IMR-90 (cell line): ENCODE measurements around the gene HDHD3. TPM values are rescaled to one million over a fixed set of nuclear protein-coding genes. Genes with fewer than 3 reads are reported as not detected.

Source experiments
- ATAC-seq: fragments of 200-7000 bp; cut with Tn5 transposase; 2 replicates; pipeline ENCODE4 v1.9.1; 2020; ENCODE audit warnings: low read depth, mild to moderate bottlenecking, moderate library complexity
- BruUV-seq: library from RNA; stranded (reverse); fragments of 400-500 nt; replicated peaks from 2 replicates; lab custom pipeline; 2021; lab: Mats Ljungman, UMichigan
- CTCF ChIA-PET: fragments of 300-600 bp; formaldehyde crosslinking; extraction: SDS; loops from one replicate; lab custom pipeline; 2021; ENCODE audit warnings: antibody characterized with exemption; lab: Yijun Ruan, JAX
- POLR2A ChIA-PET: fragments of 300-600 bp; sonication (Branson Sonifier 250); formaldehyde crosslinking; loops from one replicate; lab custom pipeline; 2022; ENCODE audit warnings: antibody characterized with exemption; ENCODE audit not compliant: unreplicated experiment; lab: Charles Lee
- DNase-seq: peaks from one replicate; pipeline ENCODE4 v3.0.0; 2013
- H2AFZ ChIP-seq: replicated peaks from 2 replicates; pipeline ENCODE3; 2013; ENCODE audit warnings: low read length, mild to moderate bottlenecking; ENCODE audit not compliant: poor library complexity
- H2AK5ac ChIP-seq: 2 replicates; pipeline ENCODE4 v1.6.1; 2013; ENCODE audit warnings: low read depth, low read length, inconsistent platforms
- H2AK9ac ChIP-seq: replicated peaks from 2 replicates; pipeline ENCODE3; 2013; ENCODE audit warnings: mild to moderate bottlenecking, low read depth, low read length, moderate library complexity; ENCODE audit not compliant: poor library complexity
- H2BK120ac ChIP-seq: 2 replicates; pipeline ENCODE4 v1.6.1; 2013; ENCODE audit warnings: low read depth, low read length, inconsistent platforms
- H2BK15ac ChIP-seq: 3 replicates; pipeline ENCODE4 v1.6.1; 2013; ENCODE audit warnings: low read depth, low read length, inconsistent platforms
- H2BK20ac ChIP-seq: 2 replicates; pipeline ENCODE4 v1.6.1; 2013; ENCODE audit warnings: low read depth, mild to moderate bottlenecking, inconsistent platforms, low read length, moderate library complexity
- H2BK5ac ChIP-seq: 2 replicates; pipeline ENCODE4 v1.6.1; 2013; ENCODE audit warnings: mild to moderate bottlenecking, low read depth, low read length, inconsistent platforms; ENCODE audit not compliant: poor library complexity, severe bottlenecking
- H3K14ac ChIP-seq: replicated peaks from 2 replicates; pipeline ENCODE4 v1.6.1; 2013; ENCODE audit warnings: low read depth, low read length, inconsistent platforms
- H3K18ac ChIP-seq: 2 replicates; pipeline ENCODE4 v1.6.1; 2013; ENCODE audit warnings: low read depth, low read length, control low read depth
- H3K23ac ChIP-seq: 2 replicates; pipeline ENCODE4 v1.6.1; 2013; ENCODE audit warnings: low read depth, low read length, inconsistent platforms
- H3K27ac ChIP-seq: 2 replicates; pipeline ENCODE4 v1.5.1; 2013; ENCODE audit warnings: mild to moderate bottlenecking, control low read depth, low read length; ENCODE audit not compliant: insufficient read depth
- H3K27me3 ChIP-seq: 2 replicates; pipeline ENCODE4 v1.6.1; 2013; ENCODE audit warnings: low read length; ENCODE audit not compliant: control insufficient read depth, insufficient read depth
- H3K36me3 ChIP-seq: 2 replicates; pipeline ENCODE4 v1.6.1; 2013; ENCODE audit warnings: low read length, mixed read lengths; ENCODE audit not compliant: control insufficient read depth, insufficient read depth
- H3K4ac ChIP-seq: 2 replicates; pipeline ENCODE4 v1.6.1; 2013; ENCODE audit warnings: low read depth, low read length, inconsistent platforms
- H3K4me1 ChIP-seq: 2 replicates; pipeline ENCODE4 v1.6.1; 2013; ENCODE audit warnings: low read length, mixed read lengths; ENCODE audit not compliant: control insufficient read depth, insufficient read depth
- H3K4me2 ChIP-seq: 2 replicates; pipeline ENCODE4 v1.6.1; 2013; ENCODE audit warnings: low read depth, mild to moderate bottlenecking, control low read depth, low read length, moderate library complexity
- H3K4me3 ChIP-seq: 2 replicates; pipeline ENCODE4 v1.5.1; 2013; ENCODE audit warnings: low read depth, mild to moderate bottlenecking, control low read depth, low read length, moderate library complexity; ENCODE audit not compliant: insufficient read depth
- H3K56ac ChIP-seq: 2 replicates; pipeline ENCODE4 v1.6.1; 2013; ENCODE audit warnings: low read length, inconsistent platforms; ENCODE audit not compliant: insufficient read depth; ENCODE audit errors: extremely low read depth
- H3K79me1 ChIP-seq, 2 experiments: 2 replicates each; pipeline ENCODE4 v1.6.1; 2013; ENCODE audit warnings: low read length in 2 of 2, inconsistent platforms in 1 of 2, low read depth in 1 of 2
- H3K9ac ChIP-seq: 2 replicates; pipeline ENCODE4 v1.6.1; 2013; ENCODE audit warnings: low read depth, low read length, control low read depth
- H3K9me1 ChIP-seq: 2 replicates; pipeline ENCODE4 v1.6.1; 2013; ENCODE audit warnings: low read length, inconsistent platforms; ENCODE audit not compliant: insufficient read depth
- H3K9me3 ChIP-seq: 2 replicates; pipeline ENCODE4 v1.6.1; 2013; ENCODE audit warnings: low read length; ENCODE audit not compliant: control insufficient read depth, insufficient read depth
- H4K20me1 ChIP-seq: 2 replicates; pipeline ENCODE4 v1.6.1; 2013; ENCODE audit warnings: low read length, inconsistent platforms; ENCODE audit not compliant: insufficient read depth
- H4K5ac ChIP-seq: 2 replicates; pipeline ENCODE4 v1.6.1; 2013; ENCODE audit warnings: mild to moderate bottlenecking, low read depth, low read length, control low read depth
- H4K8ac ChIP-seq, 2 experiments: 2 replicates each; pipeline ENCODE4 v1.6.1; 2013; ENCODE audit warnings: low read depth in 2 of 2, low read length in 2 of 2, control low read depth in 1 of 2, inconsistent platforms in 1 of 2
- H4K91ac ChIP-seq: 2 replicates; pipeline ENCODE4 v1.6.1; 2013; ENCODE audit warnings: low read depth, low read length, inconsistent platforms; ENCODE audit not compliant: insufficient read depth
- CHD1 ChIP-seq: IDR thresholded peaks from 2 replicates; pipeline ENCODE4 v1.6.1; 2012; ENCODE audit warnings: low read depth, low read length, improper control_type of control experiment
- FOS ChIP-seq: fragments of 150-350 bp; IDR thresholded peaks from 2 replicates; pipeline ENCODE4 v1.6.1; 2016; ENCODE audit warnings: low read depth, low read length
- whole genome bisulfite sequencing, 2 experiments: methylation state at CpG; one replicate each; pipeline versions ENCODE4 v1.1.5 to v1.1.7; 2013; ENCODE audit warnings: missing lambda C conversion rate in 2 of 2; ENCODE audit not compliant: insufficient read length in 1 of 2; ENCODE audit errors: extremely low coverage in 2 of 2; 5-methylcytosine and 5-hydroxymethylcytosine counted together
- dilution Hi-C: fragments of 300-500 bp; cut with HindIII; formaldehyde crosslinking; loops from one replicate; pipeline ENCODE4 v1.14.3; 2018; ENCODE audit warnings: low sequenced_read_pairs; ENCODE audit not compliant: unreplicated experiment
- in situ Hi-C: fragments of 300-500 bp; cut with MboI; formaldehyde crosslinking; loops from 3 replicates; pipeline ENCODE4 v1.14.3; 2019; ENCODE audit warnings: low sequenced_read_pairs, inconsistent platforms, mixed read lengths
- intact Hi-C: fragments of 100-400 bp; cut with micrococcal nuclease; formaldehyde crosslinking; loops from 2 replicates; pipeline ENCODE4 v1.10.0; 2022
- polyA plus RNA-seq, 3 experiments: library from polyadenylated mRNA; depleted of rRNA; stranded (reverse); fragments of >200 nt; gene quantifications; 2 replicates each; pipeline ENCODE4 v1.2.3, GENCODE V29; 2012; ENCODE audit warnings: low replicate concordance in 1 of 3
- total RNA-seq: library from RNA; depleted of rRNA; stranded (reverse); fragments of >200 nt; gene quantifications from 2 replicates; pipeline ENCODE4 v1.2.3, GENCODE V29; 2012
- TF ChIP-seq, protein P1 (sequence below): fragments of 150-350 bp; IDR thresholded peaks from 2 replicates; pipeline ENCODE4 v1.6.1; 2016; ENCODE audit warnings: low read depth, mild to moderate bottlenecking, low read length, moderate library complexity, borderline replicate concordance

Gene HDHD3
- total and polyA plus RNA-seq, 2 of the 4 experiments (the other 2 are of a cell fraction): 7.0 to 8.6 TPM

DNA sequence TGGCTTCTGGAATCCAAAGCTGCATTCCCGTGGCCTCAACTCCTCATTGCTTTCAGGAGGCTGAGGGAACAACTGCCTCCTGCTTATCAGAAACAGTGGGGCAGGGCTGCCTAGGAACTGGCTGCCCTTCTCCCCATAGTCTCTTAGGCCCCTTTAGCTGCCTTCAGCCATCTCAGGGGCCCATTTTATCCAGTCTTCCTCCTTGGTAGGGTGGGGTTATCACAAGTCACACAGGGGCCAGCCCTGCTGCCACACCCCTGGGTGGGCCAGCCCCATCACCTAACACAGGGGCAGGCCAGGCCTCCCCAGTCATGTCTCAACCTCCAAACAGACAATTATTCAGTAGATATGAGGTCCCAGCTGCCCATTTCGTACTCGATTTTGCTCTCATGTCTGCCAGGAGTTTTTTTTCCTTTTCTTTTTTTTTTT is 20.4 kb upstream of the HDHD3 start:
- Histone ChIP-seq H2BK120ac (no peak overlapping the region), H2BK5ac (no peak overlapping the region), H3K4me1 (peaks cover 8% of the 10 kb centered on the region), H3K36me3 (peaks cover 6% of the 10 kb centered on the region; the same call in 1 of the 2 replicates), H3K27ac (no peak overlapping the region), H3K27me3 (no peaks in the 10 kb centered on the region), H3K9me3 (no peaks in the 10 kb centered on the region), H4K8ac (no peak overlapping the region), H2AFZ (no peak overlapping the region), H2AK5ac (peak overlapping the region; percentile 51; the same call in 1 of the 2 replicates), H3K4ac (0 out of 2 replicates have a peak overlapping the region, but pooled peaks have one; percentile 7), H3K18ac (no peak overlapping the region), H4K20me1 (no peaks in the 10 kb centered on the region), H3K56ac (no peak overlapping the region), H3K4me3 (no peak overlapping the region), H3K23ac (no peak overlapping the region), H3K79me1 (peaks cover 20 to 35% of the 10 kb centered on the region in 2 experiments), H2BK20ac (no peak overlapping the region), H2BK15ac (no peak overlapping the region), H2AK9ac (no peak overlapping the region), H3K9ac (no peak overlapping the region), H3K14ac (no peak overlapping the region), H3K4me2 (no peak overlapping the region), H4K5ac (no peak overlapping the region), H3K9me1 (peaks cover 5% of the 10 kb centered on the region; the same call in 1 of the 2 replicates), H4K91ac (no peak overlapping the region)
- ATAC-seq: no peak
- in situ Hi-C loops: no loop called here
- intact Hi-C loops: no loop called here
- WGBS, 2 experiments: 100% methylated on average over 1 of the region's 3 CpGs; no CpG with 5 or more reads in 1 of the 2 experiments
- DNase-seq: no peak
- TF ChIP-seq, protein P1, sequence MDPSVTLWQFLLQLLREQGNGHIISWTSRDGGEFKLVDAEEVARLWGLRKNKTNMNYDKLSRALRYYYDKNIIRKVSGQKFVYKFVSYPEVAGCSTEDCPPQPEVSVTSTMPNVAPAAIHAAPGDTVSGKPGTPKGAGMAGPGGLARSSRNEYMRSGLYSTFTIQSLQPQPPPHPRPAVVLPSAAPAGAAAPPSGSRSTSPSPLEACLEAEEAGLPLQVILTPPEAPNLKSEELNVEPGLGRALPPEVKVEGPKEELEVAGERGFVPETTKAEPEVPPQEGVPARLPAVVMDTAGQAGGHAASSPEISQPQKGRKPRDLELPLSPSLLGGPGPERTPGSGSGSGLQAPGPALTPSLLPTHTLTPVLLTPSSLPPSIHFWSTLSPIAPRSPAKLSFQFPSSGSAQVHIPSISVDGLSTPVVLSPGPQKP: no peak
- TF ChIP-seq CHD1 (no peak), FOS (no peak)
- CTCF ChIA-PET: no interaction called here
- POLR2A ChIA-PET: no interaction called here
- BruUV-seq: no TSS peak
- dilution Hi-C loops: no loop called here
